NT2/D1 (cell line): ENCODE data around the gene TRPM4.

Source experiments
- YY1 ChIP-seq: IDR thresholded peaks from 2 replicates; pipeline ENCODE4 v1.6.1; 2011; ENCODE audit not compliant: insufficient read length, insufficient read depth
- ZNF274 ChIP-seq: IDR thresholded peaks from 2 replicates; pipeline ENCODE4 v1.6.1; 2011; ENCODE audit warnings: mild to moderate bottlenecking, low read depth, low read length

- TF ChIP-seq YY1 (no peak), ZNF274 (no peak)
Measured at GRCh38 chr19:49189259-49189658, 31.7 kb downstream of the TRPM4 start.
